Activated CD8-positive, alpha-beta memory T cell treated with anti-CD3 and anti-CD28 coated beads for 24 hours (primary cell): ENCODE measurements around the gene LOC101059915.
"Not testable (repeated sequence)": the region's sequence is repeated elsewhere in the genome, so short reads cannot be mapped to it uniquely, and the experiment has no call there.

Experiments used
- DNase-seq: peaks from one replicate; pipeline ENCODE4 v3.0.0-alpha.2; 2020

The LOC101059915 gene

GRCh38 chrX:71644406-71644805 is 22.9 kb upstream of the LOC101059915 start:
- DNase-seq, result not testable (repeated sequence)

GRCh38 chrX:71650333-71650969 is 16.9 kb upstream of the LOC101059915 start:
- DNase-seq, result no peak

- DNase-seq, result peak; percentile 75
These were observed 14.9 kb upstream of the LOC101059915 start for GRCh38 chrX:71652405-71652804.

GRCh38 chrX:71653344-71653743 is 14.0 kb upstream of the LOC101059915 start:
- DNase-seq, result no peak

GRCh38 chrX:71657267-71657666 is 10.1 kb upstream of the LOC101059915 start:
- no peak for DNase-seq

GRCh38 chrX:71659342-71659741 is 8.0 kb upstream of the LOC101059915 start:
- no peak for DNase-seq

GRCh38 chrX:71659959-71660358 is 7.4 kb upstream of the LOC101059915 start:
- no peak for DNase-seq

- DNase-seq, result peak; percentile 54
These were observed 6.6 kb upstream of the LOC101059915 start for GRCh38 chrX:71660562-71661416.

GRCh38 chrX:71661919-71662318 is 5.4 kb upstream of the LOC101059915 start:
- peak; percentile 51 for DNase-seq

GRCh38 chrX:71662654-71663053 is 4.7 kb upstream of the LOC101059915 start:
- not testable (repeated sequence) for DNase-seq

- peak; percentile 80 for DNase-seq
These were observed 4.1 kb upstream of the LOC101059915 start for GRCh38 chrX:71663238-71663637.

- peak; percentile 57 for DNase-seq
These were observed 3.1 kb upstream of the LOC101059915 start for GRCh38 chrX:71664202-71664601.

GRCh38 chrX:71664889-71665491 is 2.4 kb upstream of the LOC101059915 start:
- peak; percentile 55 for DNase-seq

GRCh38 chrX:71665747-71666146 is 1.6 kb upstream of the LOC101059915 start:
- peak; percentile 54 for DNase-seq

GRCh38 chrX:71666240-71667223 is 814 bp upstream of the LOC101059915 start:
- DNase-seq, result peak; percentile 53

- peak; percentile 54 for DNase-seq
These were observed 876 bp downstream of the LOC101059915 start for GRCh38 chrX:71668248-71668595.

GRCh38 chrX:71669492-71669891 is 2.1 kb downstream of the LOC101059915 start:
- peak; percentile 50 for DNase-seq

- peak; percentile 67 for DNase-seq
These were observed 2.6 kb downstream of the LOC101059915 start for GRCh38 chrX:71669947-71670346.

GRCh38 chrX:71671043-71671780 is 3.9 kb downstream of the LOC101059915 start:
- DNase-seq, result peak; percentile 82

- peak; percentile 53 for DNase-seq
These were observed 4.6 kb downstream of the LOC101059915 start for GRCh38 chrX:71671938-71672337.

GRCh38 chrX:71675636-71676035 is 8.3 kb downstream of the LOC101059915 start:
- DNase-seq, result not testable (repeated sequence)
